Measurements from ENCODE around the gene CENPVL2. TPM values are rescaled to one million over a fixed set of nuclear protein-coding genes. Genes with fewer than 3 reads are reported as not detected.
"Not testable (repeated sequence)": the region's sequence is repeated elsewhere in the genome, so short reads cannot be mapped to it uniquely, and the experiment has no call there.

CENPVL2 gene
- not detected in 2 replicates for total RNA-seq (2014; rRNA removed; shearing (Covaris generic); ENCODE audit: low replicate concordance)

DNA sequence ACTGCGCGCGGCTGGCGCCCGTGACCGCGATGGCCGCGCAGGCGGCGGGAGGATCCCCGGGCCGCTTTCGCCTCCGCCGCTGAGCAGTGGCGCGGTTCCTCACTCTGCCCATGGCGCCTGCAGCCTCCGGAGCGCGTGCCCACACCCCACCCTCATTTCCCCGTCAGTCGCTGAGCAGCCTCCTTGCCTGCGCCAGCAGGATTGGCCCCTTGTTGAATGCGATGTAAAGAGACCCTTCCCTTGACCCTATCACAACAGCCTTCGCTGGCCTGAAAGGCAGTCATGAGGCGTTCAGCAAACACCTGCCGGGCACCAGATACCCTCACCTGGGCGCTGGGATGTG lies at the start of gene CENPVL2:
Gene CENPVL2 (minus strand): TSS at position 112 of the 343 bp plus-strand sequence. CDS start 0 bp downstream, at position 112.
- in situ Hi-C loops (cut with HindIII; ENCODE audit: low pct_unique_long_range_greater_than_20kb, low sequenced_read_pairs); DNase-seq (ENCODE audit: low read depth): not testable (repeated sequence)

DNA sequence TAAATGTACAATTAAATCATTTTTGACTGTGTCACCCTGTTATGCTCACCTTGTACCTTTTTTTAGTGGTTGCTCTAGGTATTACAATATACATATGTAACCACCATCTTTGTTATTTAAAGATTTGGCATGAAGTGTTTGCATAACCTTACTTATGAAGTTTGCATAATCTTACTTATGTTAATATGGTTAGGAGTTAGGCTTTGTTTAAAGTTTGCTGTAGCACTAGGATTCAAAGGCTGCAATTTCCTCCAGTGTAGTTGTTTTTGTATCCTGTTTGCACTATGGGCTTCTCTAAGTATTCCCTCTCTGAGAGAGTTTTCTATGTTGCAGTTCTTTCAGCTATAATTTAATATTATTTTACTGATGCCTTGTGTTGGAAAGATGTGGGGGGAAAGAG lies 45.6 kb upstream of the CENPVL2 start:
- in situ Hi-C loops (cut with HindIII; ENCODE audit: low pct_unique_long_range_greater_than_20kb, low sequenced_read_pairs), result no loop called here

DNA sequence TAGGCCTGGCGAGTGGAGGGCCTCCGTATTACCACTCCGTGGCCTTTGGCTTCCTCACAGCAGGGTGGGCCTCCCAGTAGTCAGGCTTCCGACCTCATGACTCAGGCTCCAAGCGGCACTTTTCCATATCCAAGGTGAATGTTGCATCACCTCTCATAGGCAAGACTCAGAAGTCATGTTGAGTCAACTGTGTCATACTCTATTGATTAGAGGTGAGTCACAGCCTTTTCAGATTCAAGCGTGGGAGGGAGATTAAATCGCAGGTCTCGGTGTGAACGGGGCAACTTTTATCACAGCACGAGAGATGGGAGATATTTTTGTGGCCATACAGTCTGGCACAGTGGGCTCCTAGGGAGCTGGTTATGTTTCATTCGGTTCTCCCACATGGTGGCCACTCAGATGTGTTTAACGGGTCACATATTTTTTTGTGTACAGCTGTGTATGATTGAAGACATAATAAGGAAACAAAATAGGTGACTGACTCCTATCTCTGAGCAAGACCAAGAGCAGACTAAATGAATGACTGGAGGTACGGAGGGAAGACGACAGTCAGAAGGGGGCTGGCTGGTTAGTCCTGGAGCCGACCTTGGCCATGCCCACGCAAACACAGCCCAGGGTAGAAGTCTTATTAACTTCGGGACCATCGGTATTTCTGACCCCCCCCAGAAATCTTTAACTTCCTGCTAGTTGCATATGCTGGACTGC lies 30.5 kb upstream of the CENPVL2 start:
- DNase-seq (ENCODE audit: low read depth); in situ Hi-C loops (cut with HindIII; ENCODE audit: low pct_unique_long_range_greater_than_20kb, low sequenced_read_pairs): not testable (repeated sequence)

More for the DNA sequence above, 45.6 kb upstream of the CENPVL2 start:
- no peak for DNase-seq (ENCODE audit: low read depth)

DNA sequence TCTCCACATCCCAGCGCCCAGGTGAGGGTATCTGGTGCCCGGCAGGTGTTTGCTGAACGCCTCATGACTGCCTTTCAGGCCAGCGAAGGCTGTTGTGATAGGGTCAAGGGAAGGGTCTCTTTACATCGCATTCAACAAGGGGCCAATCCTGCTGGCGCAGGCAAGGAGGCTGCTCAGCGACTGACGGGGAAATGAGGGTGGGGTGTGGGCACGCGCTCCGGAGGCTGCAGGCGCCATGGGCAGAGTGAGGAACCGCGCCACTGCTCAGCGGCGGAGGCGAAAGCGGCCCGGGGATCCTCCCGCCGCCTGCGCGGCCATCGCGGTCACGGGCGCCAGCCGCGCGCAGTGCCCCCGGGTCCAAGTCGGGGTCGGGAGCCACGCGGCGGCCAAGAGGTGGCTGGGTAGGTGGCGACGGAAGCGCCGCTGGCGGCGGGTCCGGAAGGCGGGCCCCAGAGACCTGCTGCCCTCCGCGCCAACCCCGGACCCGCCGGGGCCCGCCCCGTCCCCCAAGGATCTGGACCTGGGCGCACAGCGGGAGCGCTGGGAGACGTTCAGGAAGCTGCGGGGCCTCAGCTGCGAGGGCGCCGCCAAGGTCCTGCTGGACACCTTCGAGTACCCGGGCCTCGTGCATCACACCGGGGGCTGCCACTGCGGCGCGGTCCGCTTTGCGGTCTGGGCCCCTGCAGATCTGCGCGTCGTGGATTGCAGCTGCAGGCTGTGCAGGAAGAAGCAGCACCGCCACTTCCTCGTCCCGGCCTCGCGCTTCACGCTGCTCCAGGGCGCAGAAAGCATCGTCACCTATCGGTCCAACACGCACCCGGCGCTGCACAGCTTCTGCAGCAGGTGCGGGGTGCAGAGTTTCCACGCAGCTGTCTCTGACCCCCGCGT lies 27.9 kb upstream of the CENPVL2 start, which contains the start of gene CENPVL1:
Gene CENPVL1 (plus strand): TSS at position 236 of the 888 bp plus-strand sequence. CDS start 0 bp downstream, at position 236.
- DNase-seq (ENCODE audit: low read depth); in situ Hi-C loops (cut with HindIII; ENCODE audit: low pct_unique_long_range_greater_than_20kb, low sequenced_read_pairs): not testable (repeated sequence)

DNA sequence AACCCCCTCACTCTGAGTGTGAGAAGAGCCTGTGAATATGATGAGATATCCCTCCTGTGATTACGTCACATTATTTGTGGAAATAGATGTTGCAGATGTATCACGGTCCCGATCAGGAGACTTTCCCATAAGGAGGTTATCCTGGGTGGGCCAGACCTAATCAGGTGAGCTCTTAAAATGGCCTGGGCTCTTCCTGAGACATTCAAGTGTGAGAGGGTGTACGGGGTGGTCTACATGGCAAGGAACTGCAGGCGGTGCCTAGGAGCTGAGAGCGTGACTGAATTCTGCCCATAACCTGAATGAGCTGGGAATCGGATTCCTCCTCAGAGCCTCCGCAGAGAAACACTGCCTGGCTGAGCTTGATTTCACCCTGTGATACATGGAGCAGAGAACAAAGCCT lies 14.8 kb upstream of the CENPVL2 start:
- in situ Hi-C loops (cut with HindIII; ENCODE audit: low pct_unique_long_range_greater_than_20kb, low sequenced_read_pairs), result no loop called here

DNA sequence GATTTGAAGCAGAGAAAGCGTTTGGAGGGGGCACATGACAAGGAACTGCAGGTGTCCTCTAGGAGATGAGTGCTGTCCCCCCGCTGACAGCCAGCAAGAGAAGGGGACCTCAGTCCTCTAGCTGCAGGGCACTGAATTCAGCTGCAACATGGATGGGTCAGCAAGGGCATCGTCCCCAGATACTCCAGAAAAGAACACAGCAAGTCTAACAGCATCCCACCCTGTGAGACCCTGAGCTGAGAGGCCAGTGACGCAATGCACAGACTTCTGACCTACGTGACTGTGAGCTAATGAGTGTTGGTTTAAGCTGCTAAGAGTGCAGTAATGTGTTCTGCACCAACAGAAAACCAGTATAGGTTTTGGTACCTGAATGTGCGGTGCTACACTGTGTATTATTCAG lies 11.6 kb upstream of the CENPVL2 start:
- DNase-seq (ENCODE audit: low read depth), result no peak
- in situ Hi-C loops (cut with HindIII; ENCODE audit: low pct_unique_long_range_greater_than_20kb, low sequenced_read_pairs), result no loop called here

More for the DNA sequence above, 14.8 kb upstream of the CENPVL2 start:
- DNase-seq (ENCODE audit: low read depth), result no peak

DNA sequence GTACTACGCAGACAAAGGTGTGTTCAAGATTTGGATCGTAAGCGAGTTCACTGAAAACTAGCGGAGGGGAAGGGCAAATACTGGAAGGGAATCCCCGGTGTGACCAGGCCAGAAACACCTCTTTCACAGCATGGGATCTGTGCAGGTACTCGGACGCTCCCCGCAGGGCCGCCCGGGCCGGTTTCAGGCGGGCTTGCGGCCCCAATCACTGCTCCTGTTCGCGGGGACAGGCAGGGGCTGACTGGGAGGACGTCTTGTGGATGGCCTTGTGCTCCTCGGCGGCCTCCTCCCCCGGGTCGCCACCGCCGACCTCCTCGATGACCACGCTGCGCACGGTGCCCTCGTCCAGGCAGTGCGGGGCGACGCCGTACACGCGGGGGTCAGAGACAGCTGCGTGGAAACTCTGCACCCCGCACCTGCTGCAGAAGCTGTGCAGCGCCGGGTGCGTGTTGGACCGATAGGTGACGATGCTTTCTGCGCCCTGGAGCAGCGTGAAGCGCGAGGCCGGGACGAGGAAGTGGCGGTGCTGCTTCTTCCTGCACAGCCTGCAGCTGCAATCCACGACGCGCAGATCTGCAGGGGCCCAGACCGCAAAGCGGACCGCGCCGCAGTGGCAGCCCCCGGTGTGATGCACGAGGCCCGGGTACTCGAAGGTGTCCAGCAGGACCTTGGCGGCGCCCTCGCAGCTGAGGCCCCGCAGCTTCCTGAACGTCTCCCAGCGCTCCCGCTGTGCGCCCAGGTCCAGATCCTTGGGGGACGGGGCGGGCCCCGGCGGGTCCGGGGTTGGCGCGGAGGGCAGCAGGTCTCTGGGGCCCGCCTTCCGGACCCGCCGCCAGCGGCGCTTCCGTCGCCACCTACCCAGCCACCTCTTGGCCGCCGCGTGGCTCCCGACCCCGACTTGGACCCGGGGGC lies 567 bp downstream of the CENPVL2 start:
- DNase-seq (ENCODE audit: low read depth); in situ Hi-C loops (cut with HindIII; ENCODE audit: low pct_unique_long_range_greater_than_20kb, low sequenced_read_pairs): not testable (repeated sequence)

DNA sequence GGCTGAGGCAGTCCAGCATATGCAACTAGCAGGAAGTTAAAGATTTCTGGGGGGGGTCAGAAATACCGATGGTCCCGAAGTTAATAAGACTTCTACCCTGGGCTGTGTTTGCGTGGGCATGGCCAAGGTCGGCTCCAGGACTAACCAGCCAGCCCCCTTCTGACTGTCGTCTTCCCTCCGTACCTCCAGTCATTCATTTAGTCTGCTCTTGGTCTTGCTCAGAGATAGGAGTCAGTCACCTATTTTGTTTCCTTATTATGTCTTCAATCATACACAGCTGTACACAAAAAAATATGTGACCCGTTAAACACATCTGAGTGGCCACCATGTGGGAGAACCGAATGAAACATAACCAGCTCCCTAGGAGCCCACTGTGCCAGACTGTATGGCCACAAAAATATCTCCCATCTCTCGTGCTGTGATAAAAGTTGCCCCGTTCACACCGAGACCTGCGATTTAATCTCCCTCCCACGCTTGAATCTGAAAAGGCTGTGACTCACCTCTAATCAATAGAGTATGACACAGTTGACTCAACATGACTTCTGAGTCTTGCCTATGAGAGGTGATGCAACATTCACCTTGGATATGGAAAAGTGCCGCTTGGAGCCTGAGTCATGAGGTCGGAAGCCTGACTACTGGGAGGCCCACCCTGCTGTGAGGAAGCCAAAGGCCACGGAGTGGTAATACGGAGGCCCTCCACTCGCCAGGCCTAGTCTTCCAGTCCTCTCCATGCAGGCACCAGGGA lies 2.8 kb downstream of the CENPVL2 start:
- in situ Hi-C loops (cut with HindIII; ENCODE audit: low pct_unique_long_range_greater_than_20kb, low sequenced_read_pairs); DNase-seq (ENCODE audit: low read depth): not testable (repeated sequence)

DNA sequence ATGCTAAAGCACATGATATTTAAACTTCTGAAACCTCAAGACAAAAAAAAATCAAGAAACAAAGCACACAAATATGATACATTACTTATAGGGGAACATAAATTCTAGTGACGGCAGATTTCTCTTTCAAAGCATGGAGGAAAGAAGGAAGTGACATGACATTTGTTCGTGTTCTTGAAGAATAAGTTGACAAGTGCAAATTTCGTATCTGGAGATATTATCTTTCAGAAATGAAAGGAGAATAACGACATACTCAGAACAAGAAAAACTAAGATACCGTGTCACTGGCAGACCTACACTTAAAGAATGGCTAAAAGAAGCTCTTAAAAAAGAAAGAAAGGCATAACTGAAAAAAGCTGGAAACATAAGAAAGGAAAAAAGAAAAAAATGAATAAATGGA lies 16.6 kb downstream of the CENPVL2 start:
- in situ Hi-C loops (cut with HindIII; ENCODE audit: low pct_unique_long_range_greater_than_20kb, low sequenced_read_pairs), result no loop called here
- no peak for DNase-seq (ENCODE audit: low read depth)

DNA sequence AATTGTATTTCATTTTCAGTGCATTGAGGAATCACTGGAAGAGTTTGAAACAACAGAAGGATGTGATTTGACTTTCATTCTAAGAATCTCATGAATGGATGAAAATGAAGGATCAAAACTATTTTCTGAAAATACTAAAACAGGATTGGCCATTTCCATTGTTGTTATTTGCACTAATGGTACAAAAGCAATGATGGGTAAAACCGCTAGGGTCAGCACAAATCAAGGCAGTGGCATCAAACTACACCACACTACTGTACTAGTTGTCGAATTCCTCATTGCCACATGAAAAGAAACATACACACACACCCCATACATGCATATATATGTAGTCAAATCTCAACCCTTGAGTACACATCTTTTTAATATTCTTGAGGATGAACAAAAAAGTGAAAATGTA lies 39.3 kb downstream of the CENPVL2 start:
- in situ Hi-C loops (cut with HindIII; ENCODE audit: low pct_unique_long_range_greater_than_20kb, low sequenced_read_pairs), result no loop called here

DNA sequence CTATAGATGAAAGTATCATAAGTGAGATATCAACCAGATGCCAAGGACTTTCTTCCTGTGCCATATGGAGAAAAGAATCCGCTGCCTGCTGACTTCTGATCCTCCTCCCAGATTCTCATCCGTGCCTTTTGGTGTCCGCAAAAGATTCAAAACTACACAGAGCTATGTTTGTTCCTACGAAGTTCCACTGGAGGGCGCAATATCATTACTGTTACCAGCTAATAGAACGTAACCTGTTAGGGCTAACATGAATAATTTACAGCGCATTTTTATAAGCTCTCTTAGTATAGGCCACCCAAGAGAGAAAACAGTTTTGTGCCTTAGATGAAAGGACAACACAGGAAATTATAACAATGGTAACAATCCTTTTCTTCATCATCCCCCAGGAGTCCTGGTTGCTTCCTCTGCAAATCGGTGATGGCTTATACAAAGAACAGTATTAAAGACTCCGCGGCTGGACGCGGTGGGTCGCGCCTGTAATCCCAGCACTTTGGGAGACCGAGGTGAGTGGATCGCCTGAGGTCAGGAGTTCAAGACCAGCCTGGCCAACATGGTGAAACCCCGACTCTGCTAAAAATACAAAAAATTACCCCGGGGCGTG lies 41.1 kb downstream of the CENPVL2 start:
- DNase-seq (ENCODE audit: low read depth), result peak; percentile 3
- in situ Hi-C loops (cut with HindIII; ENCODE audit: low pct_unique_long_range_greater_than_20kb, low sequenced_read_pairs), result no loop called here

More for the DNA sequence above, 39.3 kb downstream of the CENPVL2 start:
- DNase-seq (ENCODE audit: low read depth), result no peak

DNA sequence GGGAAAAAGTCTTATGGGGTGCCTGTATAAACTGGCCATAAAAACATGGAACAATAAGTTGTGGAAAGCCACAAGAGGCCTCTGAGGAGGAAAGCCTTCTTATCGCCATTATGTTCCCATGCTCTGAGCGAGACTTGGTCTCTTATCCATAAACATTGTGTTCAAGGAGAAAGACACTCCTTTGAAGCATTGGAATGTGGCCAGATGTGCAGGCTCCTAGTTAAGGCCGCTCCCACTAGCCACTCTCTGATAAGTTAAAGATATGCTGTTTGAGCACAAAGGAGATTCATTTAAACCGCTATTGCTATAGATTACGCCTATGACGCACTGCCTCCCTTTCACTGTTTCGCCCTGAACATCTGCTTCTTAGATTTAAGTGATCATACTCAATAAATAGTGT lies 46.1 kb downstream of the CENPVL2 start:
- DNase-seq (ENCODE audit: low read depth); in situ Hi-C loops (cut with HindIII; ENCODE audit: low pct_unique_long_range_greater_than_20kb, low sequenced_read_pairs): not testable (repeated sequence)

Other genes with a start within 250 kb of the CENPVL2 start
- gene NUDT11, start 186.2 kb downstream of the CENPVL2 start, total RNA-seq (2014; rRNA removed; shearing (Covaris generic); ENCODE audit: low replicate concordance), result 10.9 and 17.6 TPM in 2 replicates
- not detected in 2 replicates for gene CENPVL3, start 63.9 kb downstream of the CENPVL2 start, total RNA-seq (2014; rRNA removed; shearing (Covaris generic); ENCODE audit: low replicate concordance)
- not detected in 2 replicates for gene CENPVL1, start 27.7 kb upstream of the CENPVL2 start, total RNA-seq (2014; rRNA removed; shearing (Covaris generic); ENCODE audit: low replicate concordance)
- 0.29 and 2.6 TPM in 2 replicates for gene GSPT2, start 60.6 kb upstream of the CENPVL2 start, total RNA-seq (2014; rRNA removed; shearing (Covaris generic); ENCODE audit: low replicate concordance)
- 173 and 175 TPM in 2 replicates for gene MAGED1, start 210.8 kb upstream of the CENPVL2 start, total RNA-seq (2014; rRNA removed; shearing (Covaris generic); ENCODE audit: low replicate concordance)

Data from Caki2 (cell line).